A673 (cell line): ENCODE results near the gene CRBN. TPM values are rescaled to one million over a fixed set of nuclear protein-coding genes. Genes with fewer than 3 reads are reported as not detected.

ENCODE experiments used
- BruUV-seq: library from RNA; stranded (reverse); fragments of 400-500 nt; replicated peaks from 2 replicates; lab custom pipeline; 2021; lab: Mats Ljungman, UMichigan
- CTCF ChIA-PET: fragments of 300-600 bp; sonication (Branson Sonifier 250); formaldehyde crosslinking; loops from one replicate; lab custom pipeline; 2022; ENCODE audit warnings: antibody characterized with exemption; lab: Charles Lee
- POLR2A ChIA-PET: fragments of 300-600 bp; sonication (Branson Sonifier 250); formaldehyde crosslinking; loops from one replicate; lab custom pipeline; 2022; ENCODE audit warnings: antibody characterized with exemption; ENCODE audit not compliant: low non-redundant PET; lab: Charles Lee
- DNase-seq: peaks from one replicate; pipeline ENCODE4 v3.0.0-alpha.2; 2015; ENCODE audit warnings: low spot score
- H3K27ac ChIP-seq: fragments of 200-600 bp; sonication (generic); 2 replicates; pipeline ENCODE4 v1.5.1; 2016; ENCODE audit warnings: mixed run types, low read depth, mild to moderate bottlenecking, mixed read lengths, antibody characterized with exemption, low read length; ENCODE audit not compliant: poor library complexity, severe bottlenecking
- H3K27me3 ChIP-seq: fragments of 200-600 bp; sonication (generic); replicated peaks from 2 replicates; pipeline ENCODE4 v1.6.1; 2017; ENCODE audit warnings: mixed run types, low read depth, mild to moderate bottlenecking, mixed read lengths, antibody characterized with exemption, low read length; ENCODE audit not compliant: insufficient read depth, poor library complexity
- H3K36me3 ChIP-seq: fragments of 200-600 bp; sonication (generic); 2 replicates; pipeline ENCODE4 v1.6.1; 2016; ENCODE audit warnings: mixed run types, mild to moderate bottlenecking, mixed read lengths, antibody characterized with exemption, low read length; ENCODE audit not compliant: insufficient read depth, poor library complexity, severe bottlenecking
- H3K4me1 ChIP-seq: fragments of 200-600 bp; sonication (generic); 2 replicates; pipeline ENCODE4 v1.6.1; 2017; ENCODE audit warnings: mixed run types, mild to moderate bottlenecking, mixed read lengths, antibody characterized with exemption, low read length; ENCODE audit not compliant: insufficient read depth, poor library complexity, severe bottlenecking
- H3K4me3 ChIP-seq: fragments of 200-600 bp; sonication (generic); 2 replicates; pipeline ENCODE4 v1.5.1; 2016; ENCODE audit warnings: low read depth, mixed run types, mild to moderate bottlenecking, mixed read lengths, low read length; ENCODE audit not compliant: poor library complexity, severe bottlenecking
- H3K9me3 ChIP-seq: fragments of 200-600 bp; sonication (generic); 2 replicates; pipeline ENCODE4 v1.6.1; 2016; ENCODE audit warnings: mixed run types, low read depth, mild to moderate bottlenecking, mixed read lengths, antibody characterized with exemption, low read length; ENCODE audit not compliant: poor library complexity, severe bottlenecking
- EZH2 ChIP-seq: fragments of 200-600 bp; sonication (generic); IDR thresholded peaks from 2 replicates; pipeline ENCODE4 v1.6.1; 2017; ENCODE audit warnings: borderline replicate concordance, low read depth, mild to moderate bottlenecking, mixed read lengths, antibody characterized with exemption, low read length; ENCODE audit not compliant: poor library complexity, severe bottlenecking
- intact Hi-C: fragments of 100-400 bp; cut with micrococcal nuclease; formaldehyde crosslinking; loops from one replicate; pipeline ENCODE4 v1.10.0; 2022; ENCODE audit not compliant: unreplicated experiment
- total RNA-seq: library from RNA; stranded (reverse); gene quantifications from 2 replicates; pipeline ENCODE4 v1.2.3, GENCODE V29; 2021
- TF ChIP-seq, protein P1 (sequence below): fragments of 300-800, 200-600 bp; sonication (generic); conservative IDR thresholded peaks from 2 replicates; pipeline ENCODE4 v1.5.1; 2017; ENCODE audit warnings: low read depth, mild to moderate bottlenecking, antibody characterized with exemption, low read length, moderate library complexity, mixed read lengths

Gene CRBN
- total RNA-seq, 1 experiment from 2014 or later = 41.6 TPM

DNA sequence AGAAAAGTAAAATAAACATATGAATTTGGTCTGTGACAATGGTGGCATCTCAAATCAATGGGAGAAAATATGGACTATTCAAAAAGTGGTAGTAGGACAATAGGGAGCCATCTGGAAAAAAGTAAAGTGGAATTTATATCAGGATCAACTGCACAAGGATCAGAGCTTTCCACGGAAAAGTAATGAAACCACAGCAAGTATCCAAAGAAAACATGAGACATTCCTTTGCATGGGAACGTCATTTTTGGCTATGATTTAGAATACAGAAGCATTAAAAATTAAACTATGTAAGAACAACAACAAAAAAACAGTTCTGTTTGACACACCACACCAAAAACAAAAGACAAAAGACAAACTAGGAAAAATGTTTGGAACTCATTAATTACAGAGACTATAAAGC lies 18.7 kb downstream of the CRBN start:
- intact Hi-C loops = no loop called here
- no peak overlapping the region for H3K4me3 ChIP-seq
- ChIA-PET POLR2A (no interaction called here), CTCF (no interaction called here)
- TF ChIP-seq, protein P1, sequence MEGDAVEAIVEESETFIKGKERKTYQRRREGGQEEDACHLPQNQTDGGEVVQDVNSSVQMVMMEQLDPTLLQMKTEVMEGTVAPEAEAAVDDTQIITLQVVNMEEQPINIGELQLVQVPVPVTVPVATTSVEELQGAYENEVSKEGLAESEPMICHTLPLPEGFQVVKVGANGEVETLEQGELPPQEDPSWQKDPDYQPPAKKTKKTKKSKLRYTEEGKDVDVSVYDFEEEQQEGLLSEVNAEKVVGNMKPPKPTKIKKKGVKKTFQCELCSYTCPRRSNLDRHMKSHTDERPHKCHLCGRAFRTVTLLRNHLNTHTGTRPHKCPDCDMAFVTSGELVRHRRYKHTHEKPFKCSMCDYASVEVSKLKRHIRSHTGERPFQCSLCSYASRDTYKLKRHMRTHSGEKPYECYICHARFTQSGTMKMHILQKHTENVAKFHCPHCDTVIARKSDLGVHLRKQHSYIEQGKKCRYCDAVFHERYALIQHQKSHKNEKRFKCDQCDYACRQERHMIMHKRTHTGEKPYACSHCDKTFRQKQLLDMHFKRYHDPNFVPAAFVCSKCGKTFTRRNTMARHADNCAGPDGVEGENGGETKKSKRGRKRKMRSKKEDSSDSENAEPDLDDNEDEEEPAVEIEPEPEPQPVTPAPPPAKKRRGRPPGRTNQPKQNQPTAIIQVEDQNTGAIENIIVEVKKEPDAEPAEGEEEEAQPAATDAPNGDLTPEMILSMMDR = no peak
- no peak for TF ChIP-seq EZH2
- no peaks in the 10 kb centered on the region for H3K27me3 ChIP-seq
- no peaks in the 10 kb centered on the region for H3K9me3 ChIP-seq
- H3K27ac ChIP-seq = no peak overlapping the region
- H3K36me3 ChIP-seq = peaks cover 26% of the 10 kb centered on the region
- BruUV-seq = no TSS peak
- no peaks in the 10 kb centered on the region for H3K4me1 ChIP-seq
- DNase-seq = no peak

DNA sequence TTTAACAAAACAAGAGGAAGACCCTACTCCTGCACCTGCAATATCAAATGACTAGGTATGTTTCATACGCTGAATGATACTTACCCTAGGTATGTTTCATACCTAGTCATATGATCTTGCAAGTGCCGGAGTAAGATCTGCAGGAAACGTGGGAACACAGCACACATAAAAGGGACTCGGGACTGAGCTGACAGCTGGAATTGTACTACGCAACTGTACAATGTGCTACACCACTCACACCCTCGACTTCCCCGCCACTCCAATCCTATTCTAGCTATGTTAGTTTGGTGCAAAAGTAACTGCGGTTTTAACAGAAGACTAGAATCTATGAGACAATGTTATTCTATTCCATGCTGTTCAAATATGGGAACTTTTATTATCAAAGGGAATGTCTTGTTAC lies 22.0 kb downstream of the CRBN start:
- DNase-seq = no peak
- no peak overlapping the region for H3K27ac ChIP-seq
- TF ChIP-seq, protein P1 = no peak
- TF ChIP-seq EZH2 = no peak
- no peaks in the 10 kb centered on the region for H3K27me3 ChIP-seq
- no peaks in the 10 kb centered on the region for H3K9me3 ChIP-seq
- H3K4me3 ChIP-seq = no peak overlapping the region
- intact Hi-C loops = no loop called here
- H3K36me3 ChIP-seq = peaks cover 31% of the 10 kb centered on the region
- no peaks in the 10 kb centered on the region for H3K4me1 ChIP-seq
- POLR2A ChIA-PET = no interaction called here
- BruUV-seq = no TSS peak
- CTCF ChIA-PET = no interaction called here

DNA sequence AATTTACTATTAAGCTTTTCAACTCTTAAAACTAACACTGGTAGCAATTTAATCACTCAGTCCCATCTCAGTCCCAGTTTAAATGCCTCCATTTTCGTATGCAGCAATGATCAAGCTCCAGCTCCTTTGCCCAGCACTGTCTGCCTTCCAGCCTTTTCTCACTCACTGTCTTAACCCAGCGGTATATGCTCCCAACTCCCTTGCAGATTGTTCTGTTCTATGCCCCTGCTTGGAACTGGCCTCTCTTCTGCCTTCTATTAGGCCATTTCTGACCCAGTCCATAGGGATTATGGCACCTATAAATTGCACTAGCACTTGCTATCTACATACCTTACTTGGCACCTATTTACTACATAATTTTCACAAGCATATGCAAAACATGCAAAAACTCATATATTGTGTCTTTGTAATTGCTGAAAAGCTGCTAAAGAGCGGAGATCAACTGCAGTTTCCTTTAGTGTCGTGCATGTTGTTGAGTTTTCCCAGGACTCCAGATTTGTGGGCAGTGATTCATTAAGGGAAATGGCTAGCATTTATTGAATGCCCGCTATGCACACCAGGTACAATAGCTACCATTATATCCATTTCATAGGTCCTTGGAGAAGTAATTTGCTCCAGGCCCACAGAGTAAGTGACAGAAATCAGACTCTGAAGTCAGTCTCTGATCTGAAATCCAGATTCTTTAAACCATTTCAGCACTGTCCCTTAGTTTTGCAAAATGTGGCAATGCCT lies 24.4 kb downstream of the CRBN start:
- Histone ChIP-seq H3K36me3 (peaks cover 53% of the 10 kb centered on the region), H3K27me3 (no peaks in the 10 kb centered on the region), H3K4me3 (no peak overlapping the region), H3K9me3 (no peaks in the 10 kb centered on the region), H3K4me1 (no peaks in the 10 kb centered on the region), H3K27ac (no peak overlapping the region)
- intact Hi-C loops = no loop called here
- CTCF ChIA-PET = no interaction called here
- DNase-seq = no peak
- TF ChIP-seq, protein P1 = no peak
- no peak for TF ChIP-seq EZH2
- no TSS peak for BruUV-seq
- POLR2A ChIA-PET = no interaction called here
